ENCODE data around the gene SYDE2. TPM values are rescaled to one million over a fixed set of nuclear protein-coding genes. Genes with fewer than 3 reads are reported as not detected.

Gene SYDE2
- total and polyA plus RNA-seq, 2 donors (not counting 1 experiment from before 2014, with no cell fraction given) = 3.6 to 7.4 TPM

DNA sequence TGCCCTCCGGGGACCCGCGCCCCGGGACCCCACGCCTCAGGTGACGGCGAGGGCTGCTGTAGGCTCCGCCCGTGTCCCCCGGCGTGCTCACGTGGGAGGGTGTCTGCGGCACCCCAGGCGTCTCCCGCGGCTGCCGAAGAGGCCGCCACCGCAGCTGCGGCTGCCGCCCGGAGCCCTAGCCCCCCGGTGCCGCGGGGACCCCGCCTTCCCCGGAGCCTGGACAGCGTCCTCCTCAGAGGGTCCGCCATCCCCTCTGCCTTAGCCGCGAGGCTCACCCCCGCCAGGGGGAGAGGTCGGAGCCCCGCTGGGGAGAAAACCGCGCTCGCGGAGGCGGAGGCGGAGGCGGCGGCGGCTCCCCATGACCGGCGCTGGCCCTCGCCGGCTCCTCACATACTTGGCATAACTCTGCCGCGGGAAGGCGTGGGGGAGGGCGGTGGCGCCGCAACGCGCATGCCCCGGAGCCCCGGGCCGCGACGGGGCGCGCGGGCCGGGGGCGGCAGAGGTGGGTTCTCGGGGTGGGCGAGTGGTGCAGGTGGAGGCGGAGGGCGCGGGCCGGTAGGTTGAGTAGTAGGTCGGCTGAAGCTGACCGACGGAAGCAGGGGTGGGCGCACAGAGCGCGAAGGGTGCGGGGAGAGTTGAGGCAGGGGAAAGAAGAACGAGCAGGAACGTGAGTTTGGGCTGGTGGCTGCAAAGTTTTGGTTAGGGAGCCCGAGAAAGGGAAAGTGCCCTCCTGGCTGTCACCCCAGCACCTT is 700 bp upstream of the SYDE2 start:
- TF ChIP-seq EZH2 (IDR thresholded peaks at IDR 0.05; ENCODE audit: low read length, missing control alignments) = no peak
- no peak for TF ChIP-seq CTCF (conservative IDR thresholded peaks at IDR 0.05 in 1 of 2, IDR thresholded peaks at IDR 0.05 in 1 of 2; ENCODE audit: low read depth in 1 of 2, low read length in 2 of 2)
- Histone ChIP-seq H2AFZ (ENCODE audit: low read length) (peak overlapping the region; percentile 93), H4K20me1 (ENCODE audit: control insufficient read depth, extremely low read depth, insufficient read depth, low read length) (no peaks in the 10 kb centered on the region), H3K27me3 (ENCODE audit: control insufficient read depth, insufficient read depth, low read length) (no peaks in the 10 kb centered on the region), H3K36me3 (ENCODE audit: control insufficient read depth, insufficient read depth, low read length) (no peaks in the 10 kb centered on the region), H3K79me2 (ENCODE audit: control insufficient read depth, insufficient read depth, low read length) (peaks cover 6% of the 10 kb centered on the region), H3K9ac (ENCODE audit: insufficient read depth, low read length) (peak overlapping the region; percentile 84), H3K4me3 (replicated peaks in 1 of 4; ENCODE audit: control extremely low read depth in 1 of 4, insufficient read depth in 1 of 4, low read depth in 3 of 4, low read length in 4 of 4) (peak overlapping the region; percentile 67 to 92 (median 79)), H3K9me3 (ENCODE audit: control insufficient read depth, insufficient read depth, low read depth, low read length) (no peaks in the 10 kb centered on the region), H3K4me2 (ENCODE audit: extremely low read depth, insufficient read depth, low read length) (peak overlapping the region; percentile 97), H3K27ac (ENCODE audit: insufficient read depth, low read length) (peak overlapping the region; percentile 82), H3K4me1 (ENCODE audit: control insufficient read depth, extremely low read depth, insufficient read depth, low read length) (no peaks in the 10 kb centered on the region)
- DNase-seq (ENCODE audit: low read depth in 2 of 2) = peak; percentile 52 to 69

DNA sequence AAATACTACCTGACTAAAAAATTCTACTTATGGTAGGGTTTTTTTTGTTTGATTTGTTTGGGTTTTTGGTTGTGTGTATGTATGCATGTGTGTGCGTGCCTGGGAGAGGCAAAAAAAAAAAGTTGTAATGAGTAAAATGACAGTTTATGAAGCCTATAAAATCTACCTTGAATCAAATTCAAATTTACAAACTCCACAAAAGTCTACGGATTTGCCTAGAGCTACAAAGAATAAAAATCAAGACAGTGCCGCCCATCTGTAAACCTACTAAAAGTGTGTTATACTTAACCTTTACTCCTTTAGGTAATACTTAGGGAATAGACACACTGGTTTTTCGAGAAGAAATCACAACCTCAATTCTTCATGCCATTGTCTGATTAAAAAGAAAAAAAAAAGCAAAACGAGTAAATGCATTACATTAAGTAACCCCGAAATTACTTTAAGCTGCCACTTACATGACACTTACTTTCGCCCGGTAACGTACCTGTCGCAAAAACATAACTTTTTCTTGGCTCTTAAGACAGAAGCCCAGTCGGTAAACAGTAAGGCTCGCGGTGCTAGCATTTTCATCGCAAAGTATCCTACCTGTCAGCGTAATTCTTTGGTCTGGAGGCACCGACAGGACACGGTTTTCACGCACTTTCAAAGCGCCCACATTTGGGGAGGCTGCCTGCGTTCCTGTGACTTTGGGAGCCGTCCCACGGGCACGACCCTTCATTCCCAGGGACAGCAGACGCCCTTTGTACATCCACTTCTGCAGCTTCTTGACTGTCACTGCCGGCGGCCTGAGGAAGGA is 951 bp downstream of the SYDE2 start:
- Histone ChIP-seq H3K9ac (ENCODE audit: insufficient read depth, low read length) (peak overlapping the region; percentile 33), H3K79me2 (ENCODE audit: control insufficient read depth, insufficient read depth, low read length) (peaks cover 6% of the 10 kb centered on the region), H3K36me3 (ENCODE audit: control insufficient read depth, insufficient read depth, low read length) (no peaks in the 10 kb centered on the region), H4K20me1 (ENCODE audit: control insufficient read depth, extremely low read depth, insufficient read depth, low read length) (no peaks in the 10 kb centered on the region), H3K9me3 (ENCODE audit: control insufficient read depth, insufficient read depth, low read depth, low read length) (no peaks in the 10 kb centered on the region), H3K27ac (ENCODE audit: insufficient read depth, low read length) (no peak overlapping the region), H3K4me2 (ENCODE audit: extremely low read depth, insufficient read depth, low read length) (peak overlapping the region; percentile 98), H2AFZ (ENCODE audit: low read length) (peak overlapping the region; percentile 72), H3K27me3 (ENCODE audit: control insufficient read depth, insufficient read depth, low read length) (no peaks in the 10 kb centered on the region), H3K4me3 (replicated peaks in 1 of 4; ENCODE audit: control extremely low read depth in 1 of 4, insufficient read depth in 1 of 4, low read depth in 3 of 4, low read length in 4 of 4) (peak overlapping the region; percentile 67 to 92 (median 79)), H3K4me1 (ENCODE audit: control insufficient read depth, extremely low read depth, insufficient read depth, low read length) (no peaks in the 10 kb centered on the region)
- DNase-seq (ENCODE audit: low read depth in 2 of 2) = no peak
- TF ChIP-seq EZH2 (IDR thresholded peaks at IDR 0.05; ENCODE audit: low read length, missing control alignments) (no peak), CTCF (conservative IDR thresholded peaks at IDR 0.05 in 1 of 2, IDR thresholded peaks at IDR 0.05 in 1 of 2; ENCODE audit: low read depth in 1 of 2, low read length in 2 of 2) (no peak)

DNA sequence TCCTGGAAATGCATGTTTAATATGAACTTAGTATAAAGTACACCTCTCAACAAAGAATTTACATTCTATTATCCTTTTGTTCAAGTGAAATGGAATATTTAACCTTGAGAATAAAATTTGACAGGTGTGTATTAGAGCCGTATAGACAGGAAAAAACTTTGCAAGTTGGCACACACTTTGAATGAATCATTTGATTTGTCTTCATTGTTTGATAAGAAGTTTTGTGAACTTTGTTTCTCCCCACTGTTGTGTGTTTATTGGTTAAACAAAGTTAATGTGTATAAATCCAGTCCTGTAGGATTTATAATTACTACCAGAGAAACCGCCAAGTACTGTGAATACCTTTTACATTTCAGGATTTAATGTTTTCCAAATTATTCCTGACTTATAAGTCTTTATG is 2.0 kb downstream of the SYDE2 start:
- no peaks in the 10 kb centered on the region for H3K9me3 ChIP-seq (ENCODE audit: control insufficient read depth, insufficient read depth, low read depth, low read length)
- peak overlapping the region in 3 of 4 experiments; percentile 67 to 86 (median 72) for H3K4me3 ChIP-seq (replicated peaks in 1 of 4; ENCODE audit: control extremely low read depth in 1 of 4, insufficient read depth in 1 of 4, low read depth in 3 of 4, low read length in 4 of 4)
- H3K79me2 ChIP-seq (ENCODE audit: control insufficient read depth, insufficient read depth, low read length) = peaks cover 6% of the 10 kb centered on the region
- no peak for DNase-seq (ENCODE audit: low read depth in 2 of 2)
- no peaks in the 10 kb centered on the region for H4K20me1 ChIP-seq (ENCODE audit: control insufficient read depth, extremely low read depth, insufficient read depth, low read length)
- TF ChIP-seq CTCF (conservative IDR thresholded peaks at IDR 0.05 in 1 of 2, IDR thresholded peaks at IDR 0.05 in 1 of 2; ENCODE audit: low read depth in 1 of 2, low read length in 2 of 2) (no peak), EZH2 (IDR thresholded peaks at IDR 0.05; ENCODE audit: low read length, missing control alignments) (no peak)
- no peaks in the 10 kb centered on the region for H3K4me1 ChIP-seq (ENCODE audit: control insufficient read depth, extremely low read depth, insufficient read depth, low read length)
- H3K36me3 ChIP-seq (ENCODE audit: control insufficient read depth, insufficient read depth, low read length) = no peaks in the 10 kb centered on the region
- peak overlapping the region; percentile 98 for H3K4me2 ChIP-seq (ENCODE audit: extremely low read depth, insufficient read depth, low read length)
- H3K9ac ChIP-seq (ENCODE audit: insufficient read depth, low read length) = no peak overlapping the region
- H3K27ac ChIP-seq (ENCODE audit: insufficient read depth, low read length) = no peak overlapping the region
- H2AFZ ChIP-seq (ENCODE audit: low read length) = no peak overlapping the region
- H3K27me3 ChIP-seq (ENCODE audit: control insufficient read depth, insufficient read depth, low read length) = no peaks in the 10 kb centered on the region

Data from fibroblast of lung (primary cell).